DOHH2 (cell line): Measurements from ENCODE around the gene CP.

Experiments
- CTCF ChIP-seq: fragments of 200-600 bp; sonication (generic); IDR thresholded peaks from one replicate; pipeline ENCODE4 v1.5.1; 2014; ENCODE audit warnings: antibody characterized with exemption, mild to moderate bottlenecking, low read depth, low read length; ENCODE audit not compliant: poor library complexity, severe bottlenecking
- EZH2phosphoT487 ChIP-seq: fragments of 200-600 bp; sonication (generic); IDR thresholded peaks from 2 replicates; pipeline ENCODE4 v1.6.1; 2017; ENCODE audit warnings: borderline replicate concordance, mild to moderate bottlenecking, antibody characterized with exemption, low read length, moderate library complexity, mixed read lengths

GRCh38 chr3:149186219-149186618, 35.4 kb downstream of the CP start:
- no peak for TF ChIP-seq CTCF
- TF ChIP-seq EZH2phosphoT487 = no peak
